Nephron progenitor cell (in vitro differentiated cells): ENCODE measurements around the gene CBX7.

Experiments
- DNase-seq: peaks from one replicate; pipeline ENCODE4 v3.0.0; 2021
- H3K27ac Mint-ChIP-seq: 2 replicates; pipeline ENCODE4 v1.8.0; 2021; ENCODE audit warnings: mild to moderate bottlenecking, moderate library complexity, mixed read lengths
- H3K27me3 Mint-ChIP-seq: 2 replicates; pipeline ENCODE4 v1.8.0; 2021; ENCODE audit warnings: mild to moderate bottlenecking, low read depth, mixed read lengths; ENCODE audit not compliant: poor library complexity
- H3K36me3 Mint-ChIP-seq: 2 replicates; pipeline ENCODE4 v1.8.0; 2021; ENCODE audit warnings: low read depth, mixed read lengths
- H3K4me1 Mint-ChIP-seq: 2 replicates; pipeline ENCODE4 v1.8.0; 2021; ENCODE audit warnings: mixed read lengths
- H3K4me3 Mint-ChIP-seq: 2 replicates; pipeline ENCODE4 v1.8.0; 2021; ENCODE audit warnings: mild to moderate bottlenecking, moderate library complexity, mixed read lengths
- H3K9me3 Mint-ChIP-seq: 2 replicates; pipeline ENCODE4 v1.8.0; 2021; ENCODE audit warnings: mild to moderate bottlenecking, moderate library complexity, mixed read lengths
- CTCF ChIP-seq: fragments of 200-600 bp; sonication (generic); IDR thresholded peaks from 2 replicates; pipeline ENCODE4 v1.5.0; 2021; ENCODE audit warnings: antibody characterized with exemption

CBX7 gene

GRCh38 chr22:39117585-39118191 is 34.8 kb downstream of the CBX7 start:
- H3K27ac Mint-ChIP-seq: peak overlapping the region; percentile 93
- peaks cover 74% of the 10 kb centered on the region for H3K4me1 Mint-ChIP-seq
- peaks cover 6% of the 10 kb centered on the region for H3K9me3 Mint-ChIP-seq
- DNase-seq: peak; percentile 47
- peaks cover 3% of the 10 kb centered on the region for H3K27me3 Mint-ChIP-seq
- peak; percentile 34 for TF ChIP-seq CTCF
- no peaks in the 10 kb centered on the region for H3K36me3 Mint-ChIP-seq
- H3K4me3 Mint-ChIP-seq: peak overlapping the region; percentile 40

GRCh38 chr22:39115977-39116621 is 36.4 kb downstream of the CBX7 start:
- H3K4me1 Mint-ChIP-seq: peaks cover 66% of the 10 kb centered on the region
- no peak for TF ChIP-seq CTCF
- H3K27ac Mint-ChIP-seq: peak overlapping the region; percentile 99
- H3K36me3 Mint-ChIP-seq: no peaks in the 10 kb centered on the region
- peaks cover 3% of the 10 kb centered on the region for H3K27me3 Mint-ChIP-seq
- peak overlapping the region; percentile 24 for H3K4me3 Mint-ChIP-seq
- peaks cover 6% of the 10 kb centered on the region for H3K9me3 Mint-ChIP-seq
- no peak for DNase-seq

GRCh38 chr22:39115570-39115969 is 36.9 kb downstream of the CBX7 start:
- Mint-ChIP-seq H3K36me3 (no peaks in the 10 kb centered on the region), H3K4me1 (peaks cover 69% of the 10 kb centered on the region), H3K27me3 (peaks cover 3% of the 10 kb centered on the region), H3K9me3 (peaks cover 6% of the 10 kb centered on the region), H3K4me3 (peak overlapping the region; percentile 24), H3K27ac (peak overlapping the region; percentile 99)
- TF ChIP-seq CTCF: no peak
- DNase-seq: no peak

- Mint-ChIP-seq H3K27ac (peak overlapping the region; percentile 99), H3K36me3 (no peaks in the 10 kb centered on the region), H3K27me3 (peaks cover 3% of the 10 kb centered on the region), H3K4me1 (peaks cover 74% of the 10 kb centered on the region), H3K4me3 (peak overlapping the region; percentile 44), H3K9me3 (peaks cover 6% of the 10 kb centered on the region)
- DNase-seq: peak; percentile 40
- TF ChIP-seq CTCF: no peak
Measured at GRCh38 chr22:39114112-39114511, 38.4 kb downstream of the CBX7 start.

GRCh38 chr22:39110631-39111561 is 41.6 kb downstream of the CBX7 start:
- H3K4me3 Mint-ChIP-seq: no peak overlapping the region
- no peaks in the 10 kb centered on the region for H3K36me3 Mint-ChIP-seq
- peaks cover 6% of the 10 kb centered on the region for H3K9me3 Mint-ChIP-seq
- peak overlapping the region; percentile 76 for H3K27ac Mint-ChIP-seq
- TF ChIP-seq CTCF: no peak
- no peak for DNase-seq
- H3K4me1 Mint-ChIP-seq: peaks cover 43% of the 10 kb centered on the region
- H3K27me3 Mint-ChIP-seq: peaks cover 3% of the 10 kb centered on the region
